ENCODE data around the gene MYO19.

DNA sequence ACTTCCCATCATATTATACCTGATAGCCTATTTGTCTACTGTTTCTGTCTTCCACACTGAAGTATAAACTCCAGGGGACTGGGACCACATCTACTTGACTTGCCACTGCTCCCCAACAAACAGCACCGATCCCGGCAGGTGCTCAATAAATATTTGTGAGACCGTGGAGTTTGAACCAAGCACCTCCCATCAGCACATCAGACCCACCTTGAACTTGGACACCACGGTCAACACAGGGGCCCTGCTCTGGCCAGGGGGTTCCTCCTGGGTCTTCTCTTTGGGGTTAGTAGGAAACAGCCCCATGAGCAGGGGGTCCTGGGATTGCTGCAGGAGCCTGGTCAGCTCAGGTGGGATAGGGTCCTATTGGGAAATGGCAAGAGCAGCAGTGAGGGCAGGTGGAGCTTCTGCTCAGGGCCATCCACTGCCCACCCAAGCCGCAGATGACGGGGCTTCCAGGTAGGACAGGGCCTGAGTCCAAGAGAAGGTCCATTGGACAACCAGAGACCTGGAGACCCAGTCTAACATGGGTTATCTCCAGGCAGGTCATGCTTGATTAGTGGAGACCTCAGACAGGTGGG, 28.3 kb downstream of the MYO19 start:
- TF ChIP-seq, protein P1, sequence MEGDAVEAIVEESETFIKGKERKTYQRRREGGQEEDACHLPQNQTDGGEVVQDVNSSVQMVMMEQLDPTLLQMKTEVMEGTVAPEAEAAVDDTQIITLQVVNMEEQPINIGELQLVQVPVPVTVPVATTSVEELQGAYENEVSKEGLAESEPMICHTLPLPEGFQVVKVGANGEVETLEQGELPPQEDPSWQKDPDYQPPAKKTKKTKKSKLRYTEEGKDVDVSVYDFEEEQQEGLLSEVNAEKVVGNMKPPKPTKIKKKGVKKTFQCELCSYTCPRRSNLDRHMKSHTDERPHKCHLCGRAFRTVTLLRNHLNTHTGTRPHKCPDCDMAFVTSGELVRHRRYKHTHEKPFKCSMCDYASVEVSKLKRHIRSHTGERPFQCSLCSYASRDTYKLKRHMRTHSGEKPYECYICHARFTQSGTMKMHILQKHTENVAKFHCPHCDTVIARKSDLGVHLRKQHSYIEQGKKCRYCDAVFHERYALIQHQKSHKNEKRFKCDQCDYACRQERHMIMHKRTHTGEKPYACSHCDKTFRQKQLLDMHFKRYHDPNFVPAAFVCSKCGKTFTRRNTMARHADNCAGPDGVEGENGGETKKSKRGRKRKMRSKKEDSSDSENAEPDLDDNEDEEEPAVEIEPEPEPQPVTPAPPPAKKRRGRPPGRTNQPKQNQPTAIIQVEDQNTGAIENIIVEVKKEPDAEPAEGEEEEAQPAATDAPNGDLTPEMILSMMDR (IDR thresholded peaks at IDR 0.05): no peak
- TF ChIP-seq POLR2AphosphoS5 (IDR thresholded peaks at IDR 0.05) (no peak), POLR2A (IDR thresholded peaks at IDR 0.05) (no peak)

Data from suprapubic skin (tissue), 4 donors.